NOMO-1 treated with DMSO at 0.1 percent for 48 hours (cell line): ENCODE results near the gene F5.

Experiments used
- DNase-seq: peaks from one replicate; lab custom pipeline; 2025; ENCODE audit not compliant: unreplicated experiment; lab: John Stamatoyannopoulos, UW

Gene F5

DNA sequence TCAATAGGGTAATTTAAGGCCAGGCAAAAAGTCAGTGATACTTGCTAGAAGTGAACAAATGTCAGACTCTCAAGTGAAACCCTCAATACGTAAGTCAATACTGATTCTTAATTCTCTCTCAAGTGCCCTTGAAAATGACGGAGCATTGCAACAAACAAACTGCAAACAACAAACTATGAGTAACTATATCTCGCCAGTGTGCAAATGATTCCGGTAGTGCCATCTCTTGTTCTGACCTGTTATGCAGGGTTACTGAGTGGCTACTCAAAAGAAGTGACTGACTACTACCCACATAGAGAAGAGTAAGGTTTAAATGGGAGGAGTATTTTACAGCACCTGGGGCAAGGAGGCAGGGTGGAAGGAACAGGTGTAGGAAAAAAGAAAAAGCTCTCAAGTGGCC is 102.2 kb downstream of the F5 start:
- DNase-seq: no peak

DNA sequence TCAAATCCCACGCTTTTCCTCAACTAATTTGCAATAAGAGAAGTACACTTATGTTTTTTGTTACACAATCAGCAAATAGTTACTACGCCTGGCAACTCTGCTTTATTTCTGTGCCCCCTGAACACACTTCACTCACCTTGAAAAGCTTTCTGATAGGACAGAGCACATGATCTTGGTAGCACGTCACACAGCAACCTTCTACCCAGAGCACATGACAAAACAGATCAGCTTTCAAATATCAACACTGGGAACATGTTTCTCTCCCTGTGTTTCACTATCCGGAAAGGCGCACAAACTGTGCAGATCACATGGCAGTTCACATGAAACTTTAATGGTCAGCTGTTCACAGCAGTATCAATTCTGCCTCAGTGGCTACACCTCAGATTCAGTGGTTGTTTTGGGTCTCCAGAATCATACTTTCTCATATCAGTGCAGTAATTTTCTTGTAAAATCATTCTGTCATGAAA is 102.7 kb downstream of the F5 start:
- DNase-seq: no peak

DNA sequence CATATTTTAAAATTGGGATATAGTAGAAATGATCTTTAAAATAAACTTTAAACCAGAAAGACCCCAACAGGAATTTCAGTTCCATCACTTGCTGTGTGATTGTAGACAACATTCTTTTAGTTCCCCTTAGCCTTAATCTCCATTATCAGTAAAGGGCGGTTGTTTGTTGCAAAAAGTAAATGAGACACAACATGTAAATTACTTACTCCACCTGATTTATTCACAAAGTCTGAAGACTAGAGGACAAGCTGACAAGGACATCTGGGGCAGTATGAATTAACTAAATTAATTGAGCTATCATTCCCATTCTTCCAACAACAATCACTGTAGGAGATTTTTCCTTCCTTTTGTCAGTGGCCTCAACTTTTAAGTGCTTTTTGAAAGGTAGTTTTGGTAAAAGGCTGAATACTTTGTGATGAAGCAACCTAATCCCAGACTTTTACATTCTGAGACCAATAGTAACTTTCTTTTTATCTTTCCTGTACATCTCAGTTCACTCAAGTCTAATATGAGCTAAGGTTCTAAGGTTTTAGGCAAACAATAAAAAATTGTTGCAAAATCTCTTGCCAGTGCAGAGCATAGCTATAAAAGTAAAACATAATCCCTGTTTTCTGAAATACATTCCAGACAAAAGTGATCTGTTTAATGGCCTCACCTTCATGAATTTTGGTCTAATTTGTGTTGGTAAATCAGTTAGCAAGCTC is 106.8 kb downstream of the F5 start:
- DNase-seq: no peak

DNA sequence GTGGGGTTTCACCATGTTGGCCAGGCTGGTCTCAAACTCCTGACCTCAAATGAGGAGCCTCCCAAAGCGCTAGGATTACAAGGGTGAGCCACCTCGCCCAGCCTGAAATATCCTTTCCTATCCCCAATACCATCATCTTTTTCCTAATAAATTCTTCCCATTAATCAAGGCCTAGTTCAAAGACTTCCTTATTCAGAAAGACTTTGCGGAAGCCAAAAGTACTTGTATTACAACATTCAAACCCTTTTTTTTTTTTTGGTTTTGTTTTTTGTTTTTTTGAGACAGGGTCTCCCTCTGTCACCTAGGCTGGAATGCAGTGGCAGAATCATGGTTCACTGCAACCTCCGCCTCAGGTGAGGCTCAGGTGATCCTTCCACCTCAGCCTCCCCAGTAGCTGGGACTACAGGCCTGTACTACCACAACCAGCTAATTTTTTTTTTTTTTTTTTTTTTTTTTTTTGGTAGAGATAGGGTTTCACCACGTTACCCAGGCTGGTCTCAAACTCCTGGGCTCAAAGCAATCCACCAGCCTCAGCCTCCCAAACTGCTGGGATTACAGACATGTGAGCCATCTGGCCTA is 108.1 kb downstream of the F5 start:
- no peak for DNase-seq

DNA sequence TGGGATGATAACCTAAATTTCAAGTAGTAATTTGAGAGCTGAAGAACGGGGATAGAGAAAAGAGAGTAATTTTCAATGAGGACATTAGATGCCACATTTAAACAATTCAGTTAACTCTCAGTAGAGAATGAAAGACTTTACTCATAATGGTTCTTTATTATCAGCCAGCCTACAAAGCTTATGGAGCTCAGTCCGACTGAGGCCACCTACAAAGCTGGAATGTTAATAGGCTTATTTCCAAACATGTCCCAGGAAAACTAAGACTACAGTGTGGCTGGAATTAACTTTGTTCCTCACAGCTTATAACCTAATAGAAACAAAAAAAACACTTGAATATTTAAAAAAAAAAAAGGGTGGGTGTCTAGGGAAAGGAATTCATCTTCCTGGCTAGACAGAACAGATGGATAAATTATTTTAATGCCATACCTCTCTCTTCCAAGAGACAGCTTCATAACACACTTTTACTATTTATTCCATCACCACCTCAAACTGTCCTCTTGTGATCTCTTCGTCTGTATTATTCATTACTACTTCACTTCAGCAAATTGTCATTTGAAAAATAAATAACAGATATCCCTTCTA is 110.4 kb downstream of the F5 start:
- DNase-seq: no peak

DNA sequence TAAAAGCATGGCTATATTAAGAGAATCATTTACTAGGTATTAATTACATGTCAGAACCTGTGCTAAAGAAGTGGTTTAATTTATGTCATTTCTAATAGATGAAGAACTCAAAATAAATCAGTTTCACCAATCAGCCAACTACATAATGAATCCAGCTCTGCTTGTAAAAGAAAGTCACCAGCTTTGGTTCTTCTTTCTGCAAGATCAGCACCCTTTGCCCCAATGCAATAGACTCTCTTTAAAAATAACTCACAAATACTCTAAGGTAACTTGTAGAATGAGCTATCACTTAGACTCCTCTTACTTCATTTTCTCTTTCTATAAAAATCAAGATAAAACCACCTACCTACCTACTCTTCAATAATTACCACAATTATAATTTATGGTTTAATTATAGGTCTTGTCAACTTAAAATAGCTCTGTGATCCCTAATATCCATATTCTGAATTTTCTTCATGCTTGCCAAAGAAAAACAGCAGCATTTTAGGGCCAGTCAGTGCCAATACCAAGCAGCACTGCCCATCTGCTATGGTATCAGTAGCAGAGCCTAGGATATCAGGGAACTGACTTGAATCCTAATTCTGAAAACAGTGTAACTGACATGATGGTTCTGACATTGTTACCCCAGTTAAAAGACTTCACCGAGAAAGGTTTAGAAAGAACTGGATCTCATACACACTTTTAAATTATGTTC is 111.8 kb downstream of the F5 start:
- no peak for DNase-seq

DNA sequence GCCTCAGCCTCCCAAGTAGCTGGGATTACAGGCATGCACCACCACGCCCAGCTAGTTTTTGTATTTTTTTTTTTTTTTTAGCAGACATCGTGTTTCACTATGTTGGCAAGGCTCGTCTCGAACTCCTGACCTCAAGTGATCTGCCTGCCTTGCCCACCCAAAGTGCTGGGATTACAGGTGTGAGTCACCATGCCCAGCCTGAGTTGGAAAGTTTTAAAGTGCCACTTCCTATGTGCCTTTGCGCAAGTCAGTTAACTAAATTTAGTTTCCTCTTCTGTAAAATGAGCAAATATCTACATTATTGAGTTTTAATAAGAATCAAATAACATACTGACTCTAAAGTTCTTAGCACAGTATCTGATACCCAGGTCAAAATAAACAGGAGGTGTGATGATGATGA is 112.9 kb downstream of the F5 start:
- DNase-seq: no peak

DNA sequence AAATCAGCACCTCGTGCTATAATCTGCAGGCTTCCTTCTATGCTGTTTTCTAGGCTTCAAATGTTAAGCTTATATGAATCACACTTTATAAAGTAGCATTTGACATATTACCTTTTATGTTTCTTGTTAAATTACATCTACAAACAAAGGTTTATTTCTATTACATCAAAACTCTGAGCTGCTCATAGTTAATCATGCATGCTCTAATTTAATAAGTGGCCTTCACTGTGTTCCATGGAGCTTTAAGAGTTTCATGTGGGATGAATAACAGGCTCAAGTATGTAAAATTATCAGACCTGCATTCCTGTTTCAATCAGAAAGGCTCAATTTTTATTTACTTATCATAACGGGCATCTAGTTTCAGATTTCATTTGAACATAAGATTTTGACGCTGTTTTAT is 113.5 kb downstream of the F5 start:
- DNase-seq: no peak

DNA sequence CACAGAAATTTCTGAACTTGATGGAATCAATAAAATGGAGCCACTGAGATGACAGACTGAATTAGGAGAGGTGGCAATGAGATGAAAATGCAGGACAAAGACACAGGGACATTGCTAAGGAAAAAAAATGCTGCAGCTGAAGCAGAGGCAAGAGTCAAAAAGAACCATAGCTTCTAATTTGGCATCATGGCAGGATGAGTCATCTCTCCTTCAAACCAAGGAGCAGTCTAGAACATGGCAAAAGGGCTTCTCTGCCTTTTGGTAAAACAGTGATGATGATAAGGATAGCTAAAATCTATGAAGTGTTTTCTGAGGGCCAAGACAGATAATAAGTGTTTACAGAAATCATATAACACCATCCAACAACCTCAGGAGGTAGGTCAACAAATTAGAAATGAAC is 117.3 kb downstream of the F5 start:
- DNase-seq: no peak

DNA sequence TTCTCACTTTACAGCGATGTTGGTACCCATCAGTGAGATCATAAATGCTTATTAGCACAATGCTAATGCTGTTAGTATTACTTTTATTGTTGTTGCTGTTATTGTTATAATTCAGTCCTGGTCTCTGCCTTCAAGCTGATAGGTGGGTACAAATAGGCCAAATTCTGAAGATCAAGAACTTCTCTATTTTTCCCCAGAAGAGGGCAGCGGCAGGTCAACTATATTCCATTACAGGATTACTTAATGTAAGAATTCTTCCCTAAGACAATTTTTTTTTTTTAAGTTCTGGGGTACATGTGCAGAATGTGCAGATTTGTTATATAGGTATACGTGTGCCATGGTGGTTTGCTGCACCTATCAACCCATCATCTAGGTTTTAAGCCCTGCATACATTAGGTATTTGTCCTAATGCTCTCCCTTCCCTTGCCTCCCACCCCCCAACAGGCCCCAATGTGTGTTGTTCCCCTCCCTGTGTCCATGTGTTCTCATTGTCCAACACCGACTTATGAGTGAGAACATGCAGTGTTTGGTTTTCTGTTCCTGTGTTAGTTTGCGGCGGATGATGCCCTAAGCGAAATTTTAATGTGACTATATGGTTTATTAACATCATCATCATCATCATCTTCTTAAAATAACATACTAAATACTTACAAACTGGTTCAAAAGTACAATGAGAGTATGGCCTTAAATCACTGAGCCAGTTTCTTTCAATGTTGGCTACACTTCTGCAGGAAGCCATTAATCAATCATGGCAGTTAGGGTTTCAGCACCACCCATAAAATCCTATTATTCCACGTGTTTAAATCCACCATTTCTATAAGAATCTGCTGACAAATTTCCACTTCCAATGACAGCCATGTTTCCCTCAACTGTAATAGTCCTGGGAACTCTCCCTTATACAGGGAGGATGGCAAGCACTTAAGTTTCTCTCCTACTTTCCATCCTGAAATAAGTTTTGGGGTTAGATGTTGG is 119.7 kb downstream of the F5 start:
- DNase-seq: peak; percentile 23

DNA sequence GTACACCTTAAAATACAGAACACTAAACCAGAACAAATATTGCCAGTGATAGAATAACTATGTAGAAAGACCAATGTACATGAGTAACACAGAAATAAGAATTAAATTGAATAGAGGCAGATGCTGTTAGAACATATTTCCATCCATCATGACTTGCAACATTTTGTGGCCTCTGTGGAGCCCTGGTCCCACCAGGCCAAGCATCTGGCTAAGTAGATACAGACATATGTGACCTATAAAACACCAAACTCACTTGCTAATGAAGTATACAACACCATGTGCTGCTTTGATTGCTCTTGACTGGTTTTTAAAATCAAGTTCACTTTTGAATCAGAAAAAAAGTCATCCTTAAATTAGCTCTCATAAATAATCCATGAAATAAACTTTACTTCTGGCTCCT is 121.0 kb downstream of the F5 start:
- DNase-seq: no peak
